HG03135 (cell line): Measurements from ENCODE around the gene HHEX.

ENCODE experiments used
- ATAC-seq: cut with Tn5 transposase; IDR thresholded peaks from one replicate; pipeline ENCODE4 v1.9.1; 2021; ENCODE audit warnings: mild to moderate bottlenecking, moderate library complexity; ENCODE audit not compliant: unreplicated experiment

The HHEX gene

GRCh38 chr10:92692697-92693533, 3.2 kb downstream of the HHEX start:
- no peak for ATAC-seq

GRCh38 chr10:92693534-92693893, 3.8 kb downstream of the HHEX start:
- ATAC-seq, result no peak

GRCh38 chr10:92695679-92696605, 6.2 kb downstream of the HHEX start:
- no peak for ATAC-seq

GRCh38 chr10:92696606-92697383, 7.0 kb downstream of the HHEX start:
- ATAC-seq, result no peak

- ATAC-seq, result no peak
Measured at GRCh38 chr10:92697663-92698511, 8.1 kb downstream of the HHEX start.

GRCh38 chr10:92699193-92699517, 9.4 kb downstream of the HHEX start:
- no peak for ATAC-seq

GRCh38 chr10:92699518-92700381, 10.0 kb downstream of the HHEX start:
- no peak for ATAC-seq

- ATAC-seq, result no peak
Measured at GRCh38 chr10:92702301-92702916, 12.7 kb downstream of the HHEX start.

GRCh38 chr10:92712016-92712889, 22.5 kb downstream of the HHEX start:
- no peak for ATAC-seq

- no peak for ATAC-seq
Measured at GRCh38 chr10:92714152-92714845, 24.5 kb downstream of the HHEX start.

GRCh38 chr10:92714872-92715271, 25.1 kb downstream of the HHEX start:
- ATAC-seq, result no peak

GRCh38 chr10:92719991-92720830, 30.5 kb downstream of the HHEX start:
- ATAC-seq, result no peak

- ATAC-seq, result no peak
Measured at GRCh38 chr10:92720831-92721165, 31.0 kb downstream of the HHEX start.

- ATAC-seq, result no peak
Measured at GRCh38 chr10:92722349-92722748, 32.6 kb downstream of the HHEX start.

- no peak for ATAC-seq
Measured at GRCh38 chr10:92727141-92727540, 37.4 kb downstream of the HHEX start.

- ATAC-seq, result no peak
Measured at GRCh38 chr10:92727550-92727949, 37.8 kb downstream of the HHEX start.

- peak; percentile 94 for ATAC-seq
Measured at GRCh38 chr10:92729886-92730285, 40.1 kb downstream of the HHEX start.
